PFSK-1 (cell line): ENCODE results near the gene OPN4.

Experiments
- POLR2AphosphoS5 ChIP-seq: IDR thresholded peaks from 2 replicates; pipeline ENCODE4 v1.6.1; 2012; ENCODE audit warnings: low read depth, mild to moderate bottlenecking, control low read depth, low read length, moderate library complexity
- TF ChIP-seq, protein P1 (sequence below), 2 experiments: IDR thresholded peaks; 2 replicates each; pipeline versions ENCODE4 v1.6.1 to v1.8.0; 2011 to 2012; ENCODE audit warnings: low read depth in 2 of 2, low read length in 2 of 2, control low read depth in 1 of 2, inconsistent platforms in 1 of 2, mild to moderate bottlenecking in 1 of 2, moderate library complexity in 1 of 2; ENCODE audit not compliant: insufficient read depth in 1 of 2

DNA sequence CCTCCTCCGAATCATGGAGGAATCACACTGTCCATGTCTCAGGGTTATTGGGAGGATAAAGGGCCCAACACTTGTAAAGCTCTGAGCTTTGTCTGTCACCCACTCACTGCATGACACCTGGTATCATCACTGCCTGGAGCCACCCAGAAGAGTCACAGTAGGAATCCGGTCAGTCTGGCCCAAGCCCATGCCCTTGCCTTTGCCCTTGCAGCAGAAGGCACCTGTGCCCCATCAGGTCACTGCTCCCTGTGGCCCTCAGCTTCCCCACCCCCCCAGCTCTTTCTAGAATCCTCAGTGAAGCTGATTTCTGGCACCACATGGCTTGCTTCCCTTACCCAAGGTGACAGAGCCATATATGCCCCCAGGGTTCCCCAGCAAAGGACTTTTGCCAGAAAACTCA lies 28.3 kb downstream of the OPN4 start:
- TF ChIP-seq, protein P1, sequence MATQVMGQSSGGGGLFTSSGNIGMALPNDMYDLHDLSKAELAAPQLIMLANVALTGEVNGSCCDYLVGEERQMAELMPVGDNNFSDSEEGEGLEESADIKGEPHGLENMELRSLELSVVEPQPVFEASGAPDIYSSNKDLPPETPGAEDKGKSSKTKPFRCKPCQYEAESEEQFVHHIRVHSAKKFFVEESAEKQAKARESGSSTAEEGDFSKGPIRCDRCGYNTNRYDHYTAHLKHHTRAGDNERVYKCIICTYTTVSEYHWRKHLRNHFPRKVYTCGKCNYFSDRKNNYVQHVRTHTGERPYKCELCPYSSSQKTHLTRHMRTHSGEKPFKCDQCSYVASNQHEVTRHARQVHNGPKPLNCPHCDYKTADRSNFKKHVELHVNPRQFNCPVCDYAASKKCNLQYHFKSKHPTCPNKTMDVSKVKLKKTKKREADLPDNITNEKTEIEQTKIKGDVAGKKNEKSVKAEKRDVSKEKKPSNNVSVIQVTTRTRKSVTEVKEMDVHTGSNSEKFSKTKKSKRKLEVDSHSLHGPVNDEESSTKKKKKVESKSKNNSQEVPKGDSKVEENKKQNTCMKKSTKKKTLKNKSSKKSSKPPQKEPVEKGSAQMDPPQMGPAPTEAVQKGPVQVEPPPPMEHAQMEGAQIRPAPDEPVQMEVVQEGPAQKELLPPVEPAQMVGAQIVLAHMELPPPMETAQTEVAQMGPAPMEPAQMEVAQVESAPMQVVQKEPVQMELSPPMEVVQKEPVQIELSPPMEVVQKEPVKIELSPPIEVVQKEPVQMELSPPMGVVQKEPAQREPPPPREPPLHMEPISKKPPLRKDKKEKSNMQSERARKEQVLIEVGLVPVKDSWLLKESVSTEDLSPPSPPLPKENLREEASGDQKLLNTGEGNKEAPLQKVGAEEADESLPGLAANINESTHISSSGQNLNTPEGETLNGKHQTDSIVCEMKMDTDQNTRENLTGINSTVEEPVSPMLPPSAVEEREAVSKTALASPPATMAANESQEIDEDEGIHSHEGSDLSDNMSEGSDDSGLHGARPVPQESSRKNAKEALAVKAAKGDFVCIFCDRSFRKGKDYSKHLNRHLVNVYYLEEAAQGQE (IDR thresholded peaks at IDR 0.05; ENCODE audit: insufficient read depth in 1 of 2, low read depth in 2 of 2, low read length in 2 of 2) = no peak
- TF ChIP-seq POLR2AphosphoS5 = no peak
